ENCODE results near the gene FAM20C. TPM values are rescaled to one million over a fixed set of nuclear protein-coding genes. Genes with fewer than 3 reads are reported as not detected.

The FAM20C gene
- total RNA-seq, 4 donors from 2014 or later, result 46.5 to 79.2 (median 69.8) TPM

- 89% methylated on average over 21 of the region's 28 CpGs for WGBS
- Histone ChIP-seq H3K36me3 (no peaks in the 10 kb centered on the region), H3K27me3 (no peaks in the 10 kb centered on the region), H3K4me3 (no peak overlapping the region), H3K27ac (replicated peaks in 1 of 4) (no peak overlapping the region), H3K4me1 (peaks cover 19 to 29% (median 26%) of the 10 kb centered on the region in 4 donors), H3K9me3 (no peaks in the 10 kb centered on the region)
- intact Hi-C loops (cut with DNase I), result no loop called here
- TF ChIP-seq CTCF (IDR thresholded peaks at IDR 0.05) (no peak), POLR2A (IDR thresholded peaks at IDR 0.05; ENCODE audit: low read depth) (no peak), POLR2AphosphoS5 (IDR thresholded peaks at IDR 0.05) (no peak), EP300 (IDR thresholded peaks at IDR 0.05) (no peak)
- DNase-seq (ENCODE audit: extremely low spot score), result no peak
Observed at GRCh38 chr7:187227-187927, 5.0 kb upstream of the FAM20C start.

GRCh38 chr7:188174-188573 lies 4.2 kb upstream of the FAM20C start:
- H3K9me3 ChIP-seq, result no peaks in the 10 kb centered on the region
- WGBS, result 93% methylated on average over 11 of the region's 11 CpGs

GRCh38 chr7:188727-189500 lies 3.5 kb upstream of the FAM20C start:
- DNase-seq (ENCODE audit: extremely low spot score), result no peak
- TF ChIP-seq CTCF (IDR thresholded peaks at IDR 0.05) (no peak), POLR2AphosphoS5 (IDR thresholded peaks at IDR 0.05) (no peak)
- H3K4me3 ChIP-seq, result no peak overlapping the region
- intact Hi-C loops (cut with DNase I), result no loop called here
- H3K27me3 ChIP-seq, result no peaks in the 10 kb centered on the region
- H3K4me1 ChIP-seq, result peaks cover 19 to 38% (median 31%) of the 10 kb centered on the region in 4 donors
- no peak overlapping the region for H3K27ac ChIP-seq (replicated peaks in 1 of 4)
- H3K9me3 ChIP-seq, result no peaks in the 10 kb centered on the region
- 71% methylated on average over 23 of the region's 24 CpGs for WGBS
- no peaks in the 10 kb centered on the region for H3K36me3 ChIP-seq

More at GRCh38 chr7:188174-188573, 4.2 kb upstream of the FAM20C start:
- DNase-seq (ENCODE audit: extremely low spot score), result no peak
- intact Hi-C loops (cut with DNase I), result no loop called here
- H3K4me3 ChIP-seq, result no peak overlapping the region
- no peaks in the 10 kb centered on the region for H3K27me3 ChIP-seq
- no peaks in the 10 kb centered on the region for H3K36me3 ChIP-seq
- TF ChIP-seq CTCF (IDR thresholded peaks at IDR 0.05), result no peak
- TF ChIP-seq POLR2A (IDR thresholded peaks at IDR 0.05; ENCODE audit: low read depth), result no peak
- no peak for TF ChIP-seq EP300 (IDR thresholded peaks at IDR 0.05)
- no peak for TF ChIP-seq POLR2AphosphoS5 (IDR thresholded peaks at IDR 0.05)
- peaks cover 19 to 30% (median 27%) of the 10 kb centered on the region in 4 donors for H3K4me1 ChIP-seq
- H3K27ac ChIP-seq (replicated peaks in 1 of 4), result no peak overlapping the region

GRCh38 chr7:189719-190118 lies 2.7 kb upstream of the FAM20C start:
- Histone ChIP-seq H3K27ac (replicated peaks in 1 of 4) (no peak overlapping the region), H3K36me3 (no peaks in the 10 kb centered on the region), H3K4me1 (peaks cover 23 to 38% (median 32%) of the 10 kb centered on the region in 4 donors), H3K27me3 (no peaks in the 10 kb centered on the region), H3K4me3 (no peak overlapping the region), H3K9me3 (no peaks in the 10 kb centered on the region)
- TF ChIP-seq EP300 (IDR thresholded peaks at IDR 0.05) (no peak), CTCF (IDR thresholded peaks at IDR 0.05) (no peak), POLR2A (IDR thresholded peaks at IDR 0.05; ENCODE audit: low read depth) (no peak), POLR2AphosphoS5 (IDR thresholded peaks at IDR 0.05) (no peak)
- intact Hi-C loops (cut with DNase I), result loop anchor here (5.0 kb wide), 2 partner anchors 42 to 43 kb away; no protein-coding TSS in a partner anchor
- no peak for DNase-seq (ENCODE audit: extremely low spot score)
- WGBS, result 75% methylated on average over 4 of the region's 4 CpGs
